CD14-positive monocyte (primary cell): ENCODE data around the gene ARCN1. TPM values are rescaled to one million over a fixed set of nuclear protein-coding genes. Genes with fewer than 3 reads are reported as not detected.

Experiments used
- DNase-seq, 3 donors: peaks; one replicate each; pipeline ENCODE4 v3.0.0-alpha.2; 2011 to 2022
- H2AFZ ChIP-seq: 2 replicates; pipeline ENCODE4 v1.6.0; 2012; ENCODE audit warnings: mild to moderate bottlenecking, low read depth, low read length, inconsistent platforms; ENCODE audit not compliant: insufficient read depth, poor library complexity, severe bottlenecking
- H3K27ac ChIP-seq, 2 donors: 1 replicate in 1 of 2; 2 replicates in 1 of 2; pipeline ENCODE4 v1.5.1; 2012 to 2013; ENCODE audit warnings: low read length in 2 of 2, control low read depth in 1 of 2, inconsistent platforms in 1 of 2, low read depth in 1 of 2, mild to moderate bottlenecking in 1 of 2
- H3K27me3 ChIP-seq, 2 donors: one replicate each; pipeline versions ENCODE4 v1.6.0 to v1.6.1; 2011 to 2013; ENCODE audit warnings: low read length in 2 of 2; ENCODE audit not compliant: control insufficient read depth in 2 of 2, insufficient read depth in 2 of 2
- H3K36me3 ChIP-seq, 2 donors: replicated peaks in 1 of 2; 1 replicate in 1 of 2; 2 replicates in 1 of 2; pipeline versions ENCODE4 v1.5.1 to v1.6.1; 2012 to 2013; ENCODE audit warnings: low read length in 2 of 2, control low read depth in 1 of 2, inconsistent platforms in 1 of 2, mild to moderate bottlenecking in 1 of 2; ENCODE audit not compliant: insufficient read depth in 2 of 2, control insufficient read depth in 1 of 2
- H3K4me1 ChIP-seq, 2 donors: 1 replicate in 1 of 2; 2 replicates in 1 of 2; pipeline versions ENCODE4 v1.5.1 to v1.6.1; 2012 to 2013; ENCODE audit warnings: low read length in 2 of 2, control low read depth in 1 of 2, inconsistent platforms in 1 of 2, mild to moderate bottlenecking in 1 of 2, moderate library complexity in 1 of 2; ENCODE audit not compliant: insufficient read depth in 2 of 2, control insufficient read depth in 1 of 2
- H3K4me2 ChIP-seq: replicated peaks from 2 replicates; pipeline ENCODE3; 2012; ENCODE audit warnings: low read length, moderate library complexity, mild to moderate bottlenecking; ENCODE audit not compliant: poor library complexity, severe bottlenecking; ENCODE audit errors: extremely low read depth
- H3K4me3 ChIP-seq, 3 experiments: fragments of 200-600 bp in 1 of 3; sonication (generic) in 1 of 3; replicated peaks in 1 of 3; 1 replicate in 2 of 3; 2 replicates in 1 of 3; pipeline ENCODE4 v1.5.1; 2011 to 2013; ENCODE audit warnings: low read length in 3 of 3, mild to moderate bottlenecking in 3 of 3, control low read depth in 2 of 3, low read depth in 2 of 3, inconsistent platforms in 1 of 3, moderate library complexity in 1 of 3
- H3K79me2 ChIP-seq: 2 replicates; pipeline ENCODE4 v1.6.0; 2012; ENCODE audit warnings: mild to moderate bottlenecking, control low read depth, inconsistent platforms, low read length, moderate library complexity; ENCODE audit not compliant: insufficient read depth
- H3K9ac ChIP-seq: 2 replicates; pipeline ENCODE4 v1.6.0; 2017; ENCODE audit warnings: low read length, mild to moderate bottlenecking; ENCODE audit not compliant: insufficient read depth, poor library complexity, severe bottlenecking
- H3K9me3 ChIP-seq, 2 donors: replicated peaks in 1 of 2; 1 replicate in 1 of 2; 2 replicates in 1 of 2; pipeline versions ENCODE4 v1.5.1 to v1.6.1; 2012 to 2013; ENCODE audit warnings: low read length in 2 of 2, control low read depth in 1 of 2; ENCODE audit not compliant: control insufficient read depth in 1 of 2, insufficient read depth in 1 of 2
- H4K20me1 ChIP-seq: 2 replicates; pipeline ENCODE4 v1.6.0; 2012; ENCODE audit warnings: mild to moderate bottlenecking, low read length, control low read depth, moderate library complexity; ENCODE audit not compliant: insufficient read depth
- H3K27ac Mint-ChIP-seq, 7 donors: one replicate each; pipeline ENCODE4 v1.8.0; 2020; ENCODE audit warnings: mild to moderate bottlenecking in 7 of 7, mixed read lengths in 7 of 7, moderate library complexity in 6 of 7, inconsistent platforms in 2 of 7
- H3K27me3 Mint-ChIP-seq, 3 donors: one replicate each; pipeline ENCODE4 v1.8.0; 2021 to 2022; ENCODE audit warnings: low read depth in 3 of 3, mild to moderate bottlenecking in 3 of 3, mixed read lengths in 3 of 3, moderate library complexity in 3 of 3, inconsistent platforms in 1 of 3
- H3K36me3 Mint-ChIP-seq, 2 donors: one replicate each; pipeline ENCODE4 v1.8.0; 2020; ENCODE audit warnings: mixed read lengths in 2 of 2, inconsistent platforms in 1 of 2, mild to moderate bottlenecking in 1 of 2
- H3K4me1 Mint-ChIP-seq: one replicate; pipeline ENCODE4 v1.8.0; 2020; ENCODE audit warnings: mild to moderate bottlenecking, mixed read lengths
- H3K4me3 Mint-ChIP-seq, 2 donors: one replicate each; pipeline ENCODE4 v1.8.0; 2020; ENCODE audit warnings: mild to moderate bottlenecking in 2 of 2, mixed read lengths in 2 of 2, moderate library complexity in 1 of 2
- H3K9me3 Mint-ChIP-seq, 7 donors: one replicate each; pipeline ENCODE4 v1.8.0; 2020 to 2022; ENCODE audit warnings: mixed read lengths in 7 of 7, mild to moderate bottlenecking in 6 of 7, moderate library complexity in 6 of 7, inconsistent platforms in 2 of 7
- CTCF ChIP-seq: fragments of 200-600 bp; IDR thresholded peaks from one replicate; pipeline ENCODE4 v1.8.0; 2022; ENCODE audit warnings: antibody characterized with exemption, mild to moderate bottlenecking
- WGBS: methylation state at CpG from one replicate; pipeline ENCODE4 v1.1.5; 2013; ENCODE audit warnings: missing lambda C conversion rate; ENCODE audit not compliant: insufficient coverage; 5-methylcytosine and 5-hydroxymethylcytosine counted together
- intact Hi-C, 2 donors: fragments of 100-400 bp; cut with micrococcal nuclease; formaldehyde crosslinking; loops; one replicate each; pipeline versions ENCODE4 v1.15.0 to v1.15.1; 2023
- polyA plus RNA-seq, 3 donors: library from polyadenylated mRNA; depleted of rRNA in 1 of 3; unstranded in 2 of 3; stranded (reverse) in 1 of 3; fragments of 300-500 nt in 2 of 3; fragments of >200 nt in 1 of 3; fragmentation: Illumina TruSeq in 2 of 3; gene quantifications; 1 replicate in 2 of 3; 2 replicates in 1 of 3; pipeline ENCODE4 v1.2.3, GENCODE V29; 2012 to 2021

Gene ARCN1
- polyA plus RNA-seq, 3 donors, result 36.1 to 101 (median 79.7) TPM

GRCh38 chr11:118526688-118527087, 45.5 kb upstream of the ARCN1 start:
- Mint-ChIP-seq H3K4me3 (no peak overlapping the region), H3K4me1 (peaks cover 41% of the 10 kb centered on the region), H3K36me3 (peaks cover 30 to 45% of the 10 kb centered on the region in 2 donors)

GRCh38 chr11:118527109-118527508, 45.1 kb upstream of the ARCN1 start, which contains the start of gene TTC36:
Gene TTC36 (plus strand): TSS chr11:118527474. CDS start chr11:118527495, 21 bp downstream.
- Mint-ChIP-seq H3K4me1 (peaks cover 39% of the 10 kb centered on the region), H3K27me3 (peaks cover 27 to 33% (median 28%) of the 10 kb centered on the region in 3 donors), H3K36me3 (peaks cover 26 to 41% of the 10 kb centered on the region in 2 donors), H3K27ac (no peak within 1 kb of the TSS), H3K4me3 (no peak within 1 kb of the TSS), H3K9me3 (peaks cover 0 to 4% (median 0%) of the 10 kb centered on the region in 7 donors)
- H3K79me2 ChIP-seq, result no peaks in the 10 kb centered on the region
- peaks cover 25 to 34% of the 10 kb centered on the region in 2 donors for H3K4me1 ChIP-seq
- TF ChIP-seq CTCF, result no peak
- intact Hi-C loops, result no loop called here
- H3K27me3 ChIP-seq, result peaks cover 8 to 22% of the 10 kb centered on the region in 2 donors
- H3K4me2 ChIP-seq, result no peak within 1 kb of the TSS
- H3K9ac ChIP-seq, result no peak within 1 kb of the TSS
- H3K27ac ChIP-seq, result no peak within 1 kb of the TSS
- no peak within 1 kb of the TSS for H3K4me3 ChIP-seq
- no peak within 1 kb of the TSS for H2AFZ ChIP-seq
- peaks cover 12 to 25% of the 10 kb centered on the region in 2 donors for H3K36me3 ChIP-seq
- DNase-seq, result no peak
- no peaks in the 10 kb centered on the region for H3K9me3 ChIP-seq
- WGBS, result no CpG with 5 or more reads among the region's 3 CpGs
- peaks cover 13% of the 10 kb centered on the region for H4K20me1 ChIP-seq

More at GRCh38 chr11:118526688-118527087, 45.5 kb upstream of the ARCN1 start:
- no peak overlapping the region for H3K27ac ChIP-seq
- WGBS, result no CpG with 5 or more reads among the region's 2 CpGs
- peaks cover 8 to 21% of the 10 kb centered on the region in 2 donors for H3K27me3 ChIP-seq
- H3K36me3 ChIP-seq, result peaks cover 16 to 30% of the 10 kb centered on the region in 2 donors
- H3K4me1 ChIP-seq, result peaks cover 25 to 34% of the 10 kb centered on the region in 2 donors
- no peaks in the 10 kb centered on the region for H3K9me3 ChIP-seq
- no peak overlapping the region for H3K27ac Mint-ChIP-seq
- H2AFZ ChIP-seq, result no peak overlapping the region
- H3K4me2 ChIP-seq, result no peak overlapping the region
- intact Hi-C loops, result no loop called here
- H3K79me2 ChIP-seq, result no peaks in the 10 kb centered on the region
- peaks cover 13% of the 10 kb centered on the region for H4K20me1 ChIP-seq
- H3K4me3 ChIP-seq, result no peak overlapping the region
- H3K9me3 Mint-ChIP-seq, result peaks cover 0 to 4% (median 0%) of the 10 kb centered on the region in 7 donors
- no peak for TF ChIP-seq CTCF
- no peak overlapping the region for H3K9ac ChIP-seq
- no peak for DNase-seq
- H3K27me3 Mint-ChIP-seq, result peaks cover 23 to 29% (median 27%) of the 10 kb centered on the region in 3 donors
